WI38 (cell line): ENCODE measurements around the gene GCKR.

ENCODE experiments used
- H3K4me3 ChIP-seq: 2 replicates; pipeline ENCODE4 v1.5.1; 2011; ENCODE audit warnings: low read depth, mild to moderate bottlenecking, control low read depth, low read length
- TF ChIP-seq, protein P1 (sequence below): IDR thresholded peaks from 2 replicates; pipeline ENCODE4 v1.5.1; 2012; ENCODE audit warnings: low read depth, mild to moderate bottlenecking, control low read depth, low read length

GCKR gene

DNA sequence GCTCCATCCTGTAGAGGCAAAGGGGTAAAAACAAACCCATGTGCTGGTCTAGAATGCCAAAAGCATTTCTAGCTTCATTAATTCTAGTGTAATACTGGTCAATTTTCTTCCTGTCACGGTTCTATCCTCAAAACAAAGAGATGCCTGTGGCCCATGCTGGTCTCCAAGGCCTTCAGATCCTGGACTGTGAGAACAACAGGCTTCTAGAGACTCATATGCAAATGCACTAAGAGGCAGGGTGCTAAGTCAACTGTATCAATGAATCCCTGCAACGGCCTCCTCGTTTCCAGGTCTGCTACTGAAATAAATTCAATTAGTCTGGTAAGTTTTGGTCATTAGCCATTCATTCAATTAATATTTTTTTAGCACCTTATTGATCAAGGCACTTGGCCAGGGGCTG, 11.1 kb upstream of the GCKR start:
- H3K4me3 ChIP-seq: no peak overlapping the region

DNA sequence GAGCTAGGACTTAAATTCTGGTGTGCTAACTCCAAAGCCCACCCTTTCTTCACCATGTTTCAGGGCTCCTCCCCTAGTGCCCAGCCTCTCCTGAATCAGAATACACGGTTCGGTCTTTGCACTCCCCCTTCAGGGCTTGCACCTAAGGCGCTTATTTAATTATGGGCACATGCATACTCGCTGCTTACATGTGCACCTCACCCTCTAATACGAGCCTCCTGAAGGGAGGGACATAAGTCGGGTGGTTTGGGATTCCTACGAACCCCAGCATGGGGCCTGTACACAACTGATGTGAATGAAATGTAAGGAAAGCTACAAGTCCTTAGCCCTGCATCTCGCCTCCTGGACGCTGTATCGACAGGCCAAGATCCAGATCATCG, 7.5 kb upstream of the GCKR start:
- H3K4me3 ChIP-seq: peak overlapping the region; percentile 90
- TF ChIP-seq, protein P1, sequence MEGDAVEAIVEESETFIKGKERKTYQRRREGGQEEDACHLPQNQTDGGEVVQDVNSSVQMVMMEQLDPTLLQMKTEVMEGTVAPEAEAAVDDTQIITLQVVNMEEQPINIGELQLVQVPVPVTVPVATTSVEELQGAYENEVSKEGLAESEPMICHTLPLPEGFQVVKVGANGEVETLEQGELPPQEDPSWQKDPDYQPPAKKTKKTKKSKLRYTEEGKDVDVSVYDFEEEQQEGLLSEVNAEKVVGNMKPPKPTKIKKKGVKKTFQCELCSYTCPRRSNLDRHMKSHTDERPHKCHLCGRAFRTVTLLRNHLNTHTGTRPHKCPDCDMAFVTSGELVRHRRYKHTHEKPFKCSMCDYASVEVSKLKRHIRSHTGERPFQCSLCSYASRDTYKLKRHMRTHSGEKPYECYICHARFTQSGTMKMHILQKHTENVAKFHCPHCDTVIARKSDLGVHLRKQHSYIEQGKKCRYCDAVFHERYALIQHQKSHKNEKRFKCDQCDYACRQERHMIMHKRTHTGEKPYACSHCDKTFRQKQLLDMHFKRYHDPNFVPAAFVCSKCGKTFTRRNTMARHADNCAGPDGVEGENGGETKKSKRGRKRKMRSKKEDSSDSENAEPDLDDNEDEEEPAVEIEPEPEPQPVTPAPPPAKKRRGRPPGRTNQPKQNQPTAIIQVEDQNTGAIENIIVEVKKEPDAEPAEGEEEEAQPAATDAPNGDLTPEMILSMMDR: no peak

More for the DNA sequence above, 11.1 kb upstream of the GCKR start:
- TF ChIP-seq, protein P1: no peak

DNA sequence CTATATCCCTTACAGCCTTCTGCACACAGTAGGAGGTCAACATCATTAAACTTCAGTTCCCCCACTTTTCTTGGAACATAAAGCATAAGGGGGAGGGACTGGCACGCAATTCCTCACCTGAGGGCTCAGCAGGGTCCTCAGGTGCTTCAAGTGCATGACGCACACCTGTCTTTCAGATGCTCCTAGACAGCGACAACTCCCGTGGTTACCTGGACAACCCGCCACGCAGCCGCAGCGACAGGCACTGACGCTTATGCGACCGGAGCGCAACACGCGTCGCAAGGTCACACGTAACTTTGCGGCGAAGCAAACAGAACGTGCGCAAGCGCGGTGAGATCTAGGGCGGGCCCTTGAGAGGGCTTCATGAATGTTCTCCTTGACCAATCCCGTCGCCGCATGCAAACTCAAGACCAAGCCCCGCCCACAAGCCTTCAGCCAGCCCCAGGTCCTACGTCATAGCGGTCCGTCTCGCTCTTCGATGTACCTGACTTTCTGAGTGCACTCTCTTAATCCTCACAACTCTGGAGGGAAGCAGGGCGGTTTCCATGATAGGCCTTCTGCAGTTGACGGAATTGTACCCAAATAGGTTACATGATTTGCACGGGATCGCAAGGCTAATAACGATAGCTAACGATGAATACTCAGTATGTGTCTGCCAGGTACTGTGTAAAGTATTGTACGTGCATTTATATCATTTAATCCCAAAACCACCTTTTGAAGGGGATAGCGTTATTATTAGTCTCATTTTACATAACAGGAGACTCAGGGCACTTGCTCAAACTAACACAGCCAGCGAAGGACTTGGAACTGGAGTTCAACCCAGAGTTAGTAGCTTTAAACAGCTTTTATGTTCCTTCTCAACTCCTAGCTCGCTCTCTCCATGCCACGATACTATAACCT, 6.9 kb upstream of the GCKR start, which contains the start of gene IFT172:
Gene IFT172, minus strand, starts transcription at position 246 of the 900 bp plus-strand sequence. Its CDS starts 90 bp downstream, at position 156.
- H3K4me3 ChIP-seq: peak within 1 kb of the TSS; percentile 90
- TF ChIP-seq, protein P1: no peak

DNA sequence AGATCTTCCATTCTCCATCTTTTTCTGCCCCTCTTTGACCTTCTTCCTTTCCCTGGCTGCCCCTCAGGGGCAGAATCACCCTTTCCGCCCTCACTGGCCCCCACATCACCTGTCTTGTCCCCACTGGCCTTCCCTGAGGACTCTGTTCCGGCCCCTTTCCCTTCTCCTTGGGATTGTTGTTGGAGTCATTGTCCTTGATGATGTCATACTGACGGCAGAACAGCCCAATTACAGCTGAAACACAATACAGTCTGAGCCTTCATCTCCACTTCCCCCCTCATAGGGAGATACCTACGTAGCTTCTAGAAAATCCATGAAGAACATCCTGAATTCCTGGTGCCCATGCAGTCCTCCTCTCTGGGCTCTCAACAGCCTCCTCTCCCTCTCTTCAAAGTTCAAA, 4.1 kb upstream of the GCKR start:
- H3K4me3 ChIP-seq: no peak overlapping the region
- TF ChIP-seq, protein P1: no peak

DNA sequence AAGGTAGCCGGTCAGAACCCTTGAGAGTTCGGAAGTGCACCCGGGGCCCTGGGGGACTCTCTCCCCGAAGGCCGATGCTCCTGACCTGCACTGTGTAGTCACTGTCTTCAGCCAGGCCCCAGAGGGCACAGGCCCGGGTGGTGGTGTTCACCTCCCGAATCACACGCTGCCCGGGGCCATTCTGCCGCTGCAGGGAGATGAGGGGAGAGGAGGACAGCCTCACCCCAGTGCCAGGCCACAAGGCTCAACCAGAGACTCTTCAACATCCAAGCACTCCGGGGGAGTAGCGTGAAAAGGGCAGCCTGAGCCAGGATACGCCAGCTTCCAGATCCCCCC, 2.7 kb upstream of the GCKR start:
- H3K4me3 ChIP-seq: no peak overlapping the region; the same call in 1 of the 2 replicates
- TF ChIP-seq, protein P1: no peak

DNA sequence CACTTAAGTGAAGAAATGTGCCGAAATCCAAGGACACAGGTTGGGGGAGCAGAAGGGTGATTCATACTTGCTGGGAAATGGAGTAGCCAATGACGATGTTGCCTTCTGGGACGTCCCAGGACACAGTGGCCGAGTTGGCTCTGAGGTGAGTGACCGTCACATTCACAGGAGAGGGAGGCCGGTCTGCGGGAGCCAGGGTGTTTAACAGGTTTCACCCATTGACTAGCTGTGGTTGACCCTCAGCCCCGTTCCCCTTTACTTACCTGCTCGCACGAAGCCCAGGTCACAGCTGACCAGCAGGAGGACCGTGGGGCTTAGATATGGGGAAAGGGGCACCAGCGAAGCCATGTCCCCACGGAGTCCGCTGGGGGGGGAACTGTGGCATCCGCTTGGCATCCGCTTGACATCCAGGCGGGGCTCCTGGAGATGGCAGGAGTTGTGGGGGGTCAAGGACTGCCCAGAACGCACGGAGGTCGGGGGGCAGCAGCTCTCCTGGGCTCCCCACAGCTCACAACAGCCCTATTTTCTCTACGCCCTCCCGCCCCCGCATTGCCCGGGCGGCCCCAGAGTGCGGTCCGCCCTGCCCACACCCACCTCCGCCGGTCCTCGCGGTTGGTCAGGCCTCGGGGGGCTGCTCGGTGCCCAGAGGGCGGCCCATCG, 2.2 kb upstream of the GCKR start:
- H3K4me3 ChIP-seq: peak overlapping the region; percentile 78
- TF ChIP-seq, protein P1: peak; percentile 13; the same call in 1 of the 2 replicates
